Aorta (tissue), 5 donors: ENCODE measurements around the gene CELSR3. TPM values are rescaled to one million over a fixed set of nuclear protein-coding genes. Genes with fewer than 3 reads are reported as not detected.

ENCODE experiments used
- ATAC-seq: fragments of 200-7000 bp; cut with Tn5 transposase; one replicate; pipeline ENCODE4 v1.9.1; 2022; ENCODE audit warnings: moderate library complexity; ENCODE audit not compliant: low FRiP score
- DNase-seq, 2 donors: peaks; one replicate each; pipeline ENCODE4 v3.0.0-alpha.2; 2020
- H3K27ac ChIP-seq, 2 donors: one replicate each; pipeline ENCODE4 v1.5.1; 2013; ENCODE audit warnings: low read length in 2 of 2, mild to moderate bottlenecking in 2 of 2, moderate library complexity in 2 of 2, control low read depth in 1 of 2, inconsistent platforms in 1 of 2, low read depth in 1 of 2
- H3K27me3 ChIP-seq, 2 donors: one replicate each; pipeline ENCODE4 v1.6.1; 2013; ENCODE audit warnings: control low read depth in 1 of 2, low read length in 1 of 2, mild to moderate bottlenecking in 1 of 2, moderate library complexity in 1 of 2; ENCODE audit not compliant: insufficient read depth in 2 of 2, control insufficient read depth in 1 of 2
- H3K36me3 ChIP-seq, 2 donors: one replicate each; pipeline ENCODE4 v1.6.1; 2013; ENCODE audit warnings: control low read depth in 1 of 2, low read length in 1 of 2, mild to moderate bottlenecking in 1 of 2; ENCODE audit not compliant: insufficient read depth in 2 of 2, control insufficient read depth in 1 of 2
- H3K4me1 ChIP-seq, 2 donors: one replicate each; pipeline ENCODE4 v1.6.1; 2013; ENCODE audit warnings: low read length in 2 of 2, control low read depth in 1 of 2, mild to moderate bottlenecking in 1 of 2, moderate library complexity in 1 of 2; ENCODE audit not compliant: insufficient read depth in 2 of 2, control insufficient read depth in 1 of 2
- H3K4me3 ChIP-seq, 2 donors: one replicate each; pipeline ENCODE4 v1.5.1; 2013; ENCODE audit warnings: low read length in 2 of 2, control low read depth in 1 of 2, mild to moderate bottlenecking in 1 of 2
- H3K9me3 ChIP-seq: one replicate; pipeline ENCODE4 v1.6.1; 2013; ENCODE audit warnings: mild to moderate bottlenecking, low read length; ENCODE audit not compliant: control insufficient read depth
- WGBS, 2 donors: extraction: QIAGEN DNeasy Blood & Tissue Kit; methylation state at CpG; one replicate each; pipeline ENCODE4 v1.1.7; 2013; 5-methylcytosine and 5-hydroxymethylcytosine counted together
- intact Hi-C, 2 donors: fragments of 100-400 bp; cut with DNase I; formaldehyde crosslinking; loops; one replicate each; pipeline versions ENCODE4 v1.14.2 to v1.15.0; 2022
- polyA plus RNA-seq, 2 donors: library from polyadenylated mRNA; stranded (reverse); fragments of 200-250 nt; gene quantifications; one replicate each; pipeline ENCODE4 v1.2.3, GENCODE V29; 2013
- total RNA-seq, 2 donors: library from RNA; stranded (reverse); fragmentation: NEBNext Ultra II Directional; extraction: Animal tissue kit (Norgen Biotek cat#: 25700); gene quantifications; one replicate each; pipeline ENCODE4 v1.2.1, GENCODE V29; 2021
- donor health status: healthy with polysubstance abuse.
- donor health status: Bipolar disorder and iron deficiency.
- donor health status: DM: no; HTN: no; CAD: no.
- donor health status: DM: no; HTN: no; CAD: no.
- donor health status: DM: yes; HTN: yes; CAD: no.

The CELSR3 gene
- total and polyA plus RNA-seq, 4 donors: 0.25 to 1.3 (median 1.1) TPM

- Histone ChIP-seq H3K27ac (no peak overlapping the region), H3K4me1 (no peaks in the 10 kb centered on the region), H3K4me3 (no peak overlapping the region), H3K9me3 (no peaks in the 10 kb centered on the region), H3K36me3 (peaks cover 0 to 15% of the 10 kb centered on the region in 2 donors), H3K27me3 (no peaks in the 10 kb centered on the region)
- peak in 1 of 2 donors; percentile 65 for DNase-seq
- intact Hi-C loops: no loop called here
- 93 to 94% methylated on average over 24 of the region's 24 CpGs for WGBS, 2 donors
- no peak for ATAC-seq
These were observed 16.1 kb upstream of the CELSR3 start for GRCh38 chr3:48678566-48679380.

- no peak overlapping the region for H3K27ac ChIP-seq
- peaks cover 0 to 15% of the 10 kb centered on the region in 2 donors for H3K36me3 ChIP-seq
- no peaks in the 10 kb centered on the region for H3K4me1 ChIP-seq
- no peak for ATAC-seq
- H3K9me3 ChIP-seq: no peaks in the 10 kb centered on the region
- no peak overlapping the region for H3K4me3 ChIP-seq
- peak in 1 of 2 donors; percentile 59 for DNase-seq
- intact Hi-C loops: no loop called here
- WGBS, 2 donors: 53 to 59% methylated on average over 4 of the region's 4 CpGs
- no peaks in the 10 kb centered on the region for H3K27me3 ChIP-seq
These were observed 15.4 kb upstream of the CELSR3 start for GRCh38 chr3:48678056-48678455.

GRCh38 chr3:48674505-48674904, 11.8 kb upstream of the CELSR3 start:
- no peak overlapping the region for H3K4me3 ChIP-seq
- no peaks in the 10 kb centered on the region for H3K9me3 ChIP-seq
- H3K36me3 ChIP-seq: peaks cover 0 to 5% of the 10 kb centered on the region in 2 donors
- no peaks in the 10 kb centered on the region for H3K27me3 ChIP-seq
- intact Hi-C loops: no loop called here
- ATAC-seq: no peak
- no peak overlapping the region for H3K27ac ChIP-seq
- H3K4me1 ChIP-seq: no peaks in the 10 kb centered on the region
- DNase-seq: no peak
- 90 to 94% methylated on average over 9 of the region's 9 CpGs for WGBS, 2 donors

- intact Hi-C loops: no loop called here
- WGBS, 2 donors: 28 to 41% methylated on average over 1 of the region's 1 CpG
- no peak for DNase-seq
- no peak overlapping the region for H3K4me3 ChIP-seq
- no peaks in the 10 kb centered on the region for H3K36me3 ChIP-seq
- no peaks in the 10 kb centered on the region for H3K4me1 ChIP-seq
- H3K9me3 ChIP-seq: no peaks in the 10 kb centered on the region
- no peaks in the 10 kb centered on the region for H3K27me3 ChIP-seq
- no peak overlapping the region for H3K27ac ChIP-seq
- ATAC-seq: no peak
These were observed 9.8 kb upstream of the CELSR3 start for GRCh38 chr3:48672522-48672921.

GRCh38 chr3:48664929-48665328, 2.2 kb upstream of the CELSR3 start:
- Histone ChIP-seq H3K27ac (no peak overlapping the region), H3K4me3 (no peak overlapping the region), H3K4me1 (no peaks in the 10 kb centered on the region), H3K27me3 (no peaks in the 10 kb centered on the region), H3K36me3 (no peaks in the 10 kb centered on the region), H3K9me3 (no peaks in the 10 kb centered on the region)
- DNase-seq (no peak), ATAC-seq (no peak)
- intact Hi-C loops: no loop called here
- WGBS, 2 donors: 83 to 90% methylated on average over 4 of the region's 4 CpGs

- DNase-seq (no peak), ATAC-seq (no peak)
- WGBS, 2 donors: 48 to 49% methylated on average over 11 of the region's 11 CpGs
- Histone ChIP-seq H3K27me3 (no peaks in the 10 kb centered on the region), H3K4me1 (no peaks in the 10 kb centered on the region), H3K36me3 (no peaks in the 10 kb centered on the region), H3K27ac (peak overlapping the region in 1 of 2 donors; percentile 43), H3K4me3 (no peak overlapping the region), H3K9me3 (no peaks in the 10 kb centered on the region)
- intact Hi-C loops: no loop called here
These were observed 1.6 kb upstream of the CELSR3 start for GRCh38 chr3:48664313-48664644.

- DNase-seq (peak; percentile 96 to 98), ATAC-seq (peak; percentile 92)
- Histone ChIP-seq H3K27me3 (no peaks in the 10 kb centered on the region), H3K36me3 (no peaks in the 10 kb centered on the region), H3K4me1 (no peaks in the 10 kb centered on the region), H3K27ac (peak overlapping the region; percentile 68 to 83), H3K4me3 (peak overlapping the region; percentile 10 to 39), H3K9me3 (no peaks in the 10 kb centered on the region)
- intact Hi-C loops: no loop called here
- 0% methylated on average over 66 of the region's 66 CpGs for WGBS, 2 donors
These were observed 1.0 kb upstream of the CELSR3 start for GRCh38 chr3:48663489-48664312.

- no peak overlapping the region for H3K4me3 ChIP-seq
- ATAC-seq: no peak
- H3K4me1 ChIP-seq: no peaks in the 10 kb centered on the region
- no peak overlapping the region for H3K27ac ChIP-seq
- WGBS, 2 donors: 1 to 2% methylated on average over 27 to 46 of the region's 46 CpGs
- intact Hi-C loops: no loop called here
- no peaks in the 10 kb centered on the region for H3K9me3 ChIP-seq
- DNase-seq: peak in 1 of 2 donors; percentile 47
- H3K27me3 ChIP-seq: no peaks in the 10 kb centered on the region
- H3K36me3 ChIP-seq: no peaks in the 10 kb centered on the region
These were observed 437 bp downstream of the CELSR3 start for GRCh38 chr3:48662145-48662752.
